ENCODE measurements around the gene R3HDM2. TPM values are rescaled to one million over a fixed set of nuclear protein-coding genes. Genes with fewer than 3 reads are reported as not detected.

Gene R3HDM2
- total RNA-seq, 6 experiments from 2014 or later: 33.7 to 39.4 (median 37.9) TPM

DNA sequence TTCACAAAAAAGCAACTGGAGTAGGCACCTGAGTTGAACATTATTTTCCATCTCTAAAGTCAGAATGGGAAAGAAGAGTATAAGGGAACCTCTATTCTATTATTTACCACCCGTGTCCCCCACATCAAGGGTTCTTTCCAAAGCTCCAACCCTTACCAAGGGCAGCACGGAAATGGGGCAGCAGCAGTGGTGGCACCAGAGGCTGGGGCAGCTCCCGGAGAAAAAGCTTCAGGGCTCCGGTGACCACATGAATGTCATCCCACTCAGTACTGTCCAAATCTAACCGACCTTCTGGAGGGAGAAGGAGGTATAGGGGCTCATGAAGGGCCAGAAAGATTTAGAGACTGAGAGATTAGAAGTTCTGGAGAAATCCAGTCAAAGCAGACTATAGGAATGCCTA, 43.0 kb upstream of the R3HDM2 start:
- no peaks in the 10 kb centered on the region; the same call in 1 of the 2 replicates for H3K36me3 Mint-ChIP-seq (ENCODE audit: low read depth)
- no peak overlapping the region for H3K4me3 Mint-ChIP-seq
- TF ChIP-seq, protein P1, sequence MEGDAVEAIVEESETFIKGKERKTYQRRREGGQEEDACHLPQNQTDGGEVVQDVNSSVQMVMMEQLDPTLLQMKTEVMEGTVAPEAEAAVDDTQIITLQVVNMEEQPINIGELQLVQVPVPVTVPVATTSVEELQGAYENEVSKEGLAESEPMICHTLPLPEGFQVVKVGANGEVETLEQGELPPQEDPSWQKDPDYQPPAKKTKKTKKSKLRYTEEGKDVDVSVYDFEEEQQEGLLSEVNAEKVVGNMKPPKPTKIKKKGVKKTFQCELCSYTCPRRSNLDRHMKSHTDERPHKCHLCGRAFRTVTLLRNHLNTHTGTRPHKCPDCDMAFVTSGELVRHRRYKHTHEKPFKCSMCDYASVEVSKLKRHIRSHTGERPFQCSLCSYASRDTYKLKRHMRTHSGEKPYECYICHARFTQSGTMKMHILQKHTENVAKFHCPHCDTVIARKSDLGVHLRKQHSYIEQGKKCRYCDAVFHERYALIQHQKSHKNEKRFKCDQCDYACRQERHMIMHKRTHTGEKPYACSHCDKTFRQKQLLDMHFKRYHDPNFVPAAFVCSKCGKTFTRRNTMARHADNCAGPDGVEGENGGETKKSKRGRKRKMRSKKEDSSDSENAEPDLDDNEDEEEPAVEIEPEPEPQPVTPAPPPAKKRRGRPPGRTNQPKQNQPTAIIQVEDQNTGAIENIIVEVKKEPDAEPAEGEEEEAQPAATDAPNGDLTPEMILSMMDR (IDR thresholded peaks at IDR 0.05): no peak
- peaks cover 46% of the 10 kb centered on the region for H3K27me3 Mint-ChIP-seq (ENCODE audit: insufficient read depth)
- H3K4me1 Mint-ChIP-seq (ENCODE audit: low read depth): peaks cover 18% of the 10 kb centered on the region
- no peak for DNase-seq
- H3K27ac Mint-ChIP-seq: no peak overlapping the region
- H3K9me3 Mint-ChIP-seq: no peaks in the 10 kb centered on the region

DNA sequence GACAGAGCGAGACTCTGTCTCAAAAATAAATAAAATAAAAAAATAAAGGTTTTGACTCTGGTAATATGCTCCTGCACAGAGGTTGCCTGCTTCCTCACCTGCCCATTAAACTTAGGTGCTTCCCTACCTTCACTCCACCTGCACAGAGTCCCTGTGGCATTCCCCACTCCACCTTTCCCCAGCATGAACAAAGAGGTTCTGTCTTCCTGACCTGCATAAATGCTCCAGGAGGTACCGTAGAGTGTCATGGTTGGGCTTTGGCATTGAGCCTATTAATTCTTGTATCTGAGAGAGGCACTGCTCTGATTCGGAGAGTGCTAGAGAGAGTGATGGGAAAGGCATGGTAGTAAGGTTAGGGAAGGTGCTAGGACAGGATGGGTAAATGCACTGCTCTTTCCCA, 42.5 kb upstream of the R3HDM2 start:
- Mint-ChIP-seq H3K27ac (no peak overlapping the region), H3K4me3 (no peak overlapping the region), H3K4me1 (ENCODE audit: low read depth) (peaks cover 13% of the 10 kb centered on the region), H3K27me3 (ENCODE audit: insufficient read depth) (peaks cover 45% of the 10 kb centered on the region), H3K36me3 (ENCODE audit: low read depth) (no peaks in the 10 kb centered on the region; the same call in 1 of the 2 replicates), H3K9me3 (no peaks in the 10 kb centered on the region)
- TF ChIP-seq, protein P1 (IDR thresholded peaks at IDR 0.05): no peak
- DNase-seq: no peak

DNA sequence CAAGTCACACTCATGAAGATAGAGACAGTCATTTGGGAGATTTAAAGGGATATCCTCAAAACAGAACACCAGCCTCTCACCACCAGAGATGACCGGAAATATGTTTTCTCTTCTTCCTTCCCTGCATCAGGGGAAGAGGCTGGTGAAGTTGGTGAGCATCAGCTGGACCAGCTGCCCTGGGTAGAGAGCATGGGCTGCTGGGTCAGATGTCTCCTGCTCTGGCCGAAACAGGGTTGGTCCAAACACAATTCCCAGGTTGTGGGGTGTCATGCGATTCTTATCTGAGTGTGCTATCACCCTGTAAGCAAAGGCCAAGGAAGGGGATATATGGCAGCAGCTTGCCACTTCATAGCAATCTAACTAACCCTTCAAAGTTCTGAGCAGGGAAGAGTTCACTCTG, 41.5 kb upstream of the R3HDM2 start:
- H3K9me3 Mint-ChIP-seq: no peaks in the 10 kb centered on the region
- TF ChIP-seq, protein P1 (IDR thresholded peaks at IDR 0.05): no peak
- no peak for DNase-seq
- H3K36me3 Mint-ChIP-seq (ENCODE audit: low read depth): no peaks in the 10 kb centered on the region; the same call in 1 of the 2 replicates
- no peak overlapping the region for H3K27ac Mint-ChIP-seq
- H3K4me1 Mint-ChIP-seq (ENCODE audit: low read depth): peaks cover 3% of the 10 kb centered on the region; the same call in 1 of the 2 replicates
- no peak overlapping the region for H3K4me3 Mint-ChIP-seq
- peaks cover 47% of the 10 kb centered on the region for H3K27me3 Mint-ChIP-seq (ENCODE audit: insufficient read depth)

DNA sequence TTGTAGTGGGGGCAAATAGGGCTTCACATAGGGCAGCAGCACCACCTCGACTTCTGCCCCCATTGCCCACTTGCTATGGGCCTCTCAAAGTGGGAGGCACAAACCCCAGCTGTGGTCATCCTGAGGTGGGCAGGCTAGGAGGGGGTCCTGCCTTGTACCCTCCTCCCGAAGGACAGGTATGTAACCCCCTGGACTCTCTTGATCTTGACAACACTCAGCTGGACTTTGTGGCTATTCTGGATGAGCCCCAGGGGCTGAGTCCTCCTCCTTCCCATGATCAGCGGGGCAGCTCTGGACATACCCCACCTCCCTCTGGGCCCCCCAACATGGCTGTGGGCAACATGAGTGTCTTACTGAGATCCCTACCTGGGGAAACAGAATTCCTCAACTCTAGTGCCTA, 40.8 kb upstream of the R3HDM2 start:
- TF ChIP-seq, protein P1 (IDR thresholded peaks at IDR 0.05): no peak
- H3K4me3 Mint-ChIP-seq: no peak overlapping the region
- no peak for DNase-seq
- H3K27me3 Mint-ChIP-seq (ENCODE audit: insufficient read depth): peaks cover 43% of the 10 kb centered on the region
- H3K4me1 Mint-ChIP-seq (ENCODE audit: low read depth): no peaks in the 10 kb centered on the region
- H3K27ac Mint-ChIP-seq: no peak overlapping the region
- H3K36me3 Mint-ChIP-seq (ENCODE audit: low read depth): no peaks in the 10 kb centered on the region; the same call in 1 of the 2 replicates
- no peaks in the 10 kb centered on the region for H3K9me3 Mint-ChIP-seq

DNA sequence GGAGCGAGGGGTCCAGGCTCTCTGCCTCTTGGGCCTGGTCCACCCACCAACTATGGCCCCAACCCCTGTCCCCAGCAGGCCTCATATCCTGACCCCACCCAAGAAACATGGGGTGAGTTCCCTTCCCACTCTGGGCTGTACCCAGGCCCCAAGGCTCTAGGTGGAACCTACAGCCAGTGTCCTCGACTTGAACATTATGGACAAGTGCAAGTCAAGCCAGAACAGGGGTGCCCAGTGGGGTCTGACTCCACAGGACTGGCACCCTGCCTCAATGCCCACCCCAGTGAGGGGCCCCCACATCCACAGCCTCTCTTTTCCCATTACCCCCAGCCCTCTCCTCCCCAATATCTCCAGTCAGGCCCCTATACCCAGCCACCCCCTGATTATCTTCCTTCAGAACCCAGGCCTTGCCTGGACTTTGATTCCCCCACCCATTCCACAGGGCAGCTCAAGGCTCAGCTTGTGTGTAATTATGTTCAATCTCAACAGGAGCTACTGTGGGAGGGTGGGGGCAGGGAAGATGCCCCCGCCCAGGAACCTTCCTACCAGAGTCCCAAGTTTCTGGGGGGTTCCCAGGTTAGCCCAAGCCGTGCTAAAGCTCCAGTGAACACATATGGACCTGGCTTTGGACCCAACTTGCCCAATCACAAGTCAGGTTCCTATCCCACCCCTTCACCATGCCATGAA, 40.3 kb upstream of the R3HDM2 start:
- Mint-ChIP-seq H3K4me1 (ENCODE audit: low read depth) (no peaks in the 10 kb centered on the region), H3K9me3 (no peaks in the 10 kb centered on the region), H3K4me3 (no peak overlapping the region), H3K36me3 (ENCODE audit: low read depth) (no peaks in the 10 kb centered on the region; the same call in 1 of the 2 replicates), H3K27me3 (ENCODE audit: insufficient read depth) (peaks cover 38% of the 10 kb centered on the region), H3K27ac (no peak overlapping the region)
- TF ChIP-seq, protein P1 (IDR thresholded peaks at IDR 0.05): no peak
- no peak for DNase-seq
